Spleen (tissue), 7 donors: ENCODE results near the gene MMP23B.

ENCODE experiments used
- POLR2AphosphoS5 ChIP-seq, 3 donors: sonication (generic); formaldehyde crosslinking; IDR thresholded peaks; one replicate each; pipeline ENCODE4 v1.5.1; 2017; ENCODE audit warnings: antibody characterized with exemption in 3 of 3
- TF ChIP-seq, protein P1 (sequence below), 11 experiments: fragments of 200-600 bp in 7 of 11; fragments of 450-650 bp in 4 of 11; sonication (generic) in 4 of 11; IDR thresholded peaks in 8 of 11; conservative IDR thresholded peaks in 3 of 11; 1 replicate in 7 of 11; 2 replicates in 4 of 11; pipeline versions ENCODE4 v1.4.0 to v1.8.0; 2016 to 2021; ENCODE audit warnings: antibody characterized with exemption in 11 of 11, inconsistent platforms in 4 of 11, mild to moderate bottlenecking in 1 of 11
- donor health status: DM: no; HTN: no; CAD: no; lungs with moderate emphysema.
- donor health status: DM: no; HTN: no; CAD: no.
- donor health status: DM: no; HTN: no; CAD: no.

DNA sequence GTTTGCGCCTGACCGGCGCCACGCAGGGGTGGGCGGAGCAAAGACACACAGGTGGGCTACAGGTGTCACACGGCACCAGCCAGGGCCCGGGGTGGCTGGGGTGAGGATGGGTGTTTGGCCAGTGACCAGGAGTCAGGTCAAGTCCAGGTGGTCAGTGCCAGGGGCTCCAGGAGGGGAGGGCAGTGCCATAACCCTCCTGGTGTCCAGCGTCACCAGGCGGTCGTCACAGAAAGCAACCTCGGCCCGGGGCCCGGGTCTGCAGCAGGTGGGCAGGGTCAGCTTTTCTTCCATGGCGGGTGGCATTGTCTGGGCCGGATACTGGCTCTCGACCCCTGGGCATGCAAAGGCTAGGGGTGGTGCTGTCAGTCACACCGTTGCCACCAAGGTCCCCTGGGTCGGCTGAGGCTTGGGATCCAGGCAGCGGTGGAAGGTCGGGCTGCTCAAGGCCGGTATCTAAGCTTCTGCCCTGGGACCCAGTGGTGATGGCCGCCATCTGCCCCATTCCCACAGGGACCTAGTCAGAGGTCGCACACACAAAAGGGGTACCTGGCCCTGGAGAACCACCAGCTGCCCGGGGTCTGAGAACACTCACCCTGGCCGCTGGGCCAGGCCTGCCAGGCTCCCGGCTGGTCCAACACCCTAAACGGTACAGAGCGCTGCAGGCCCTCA is 33.8 kb upstream of the MMP23B start:
- TF ChIP-seq, protein P1, sequence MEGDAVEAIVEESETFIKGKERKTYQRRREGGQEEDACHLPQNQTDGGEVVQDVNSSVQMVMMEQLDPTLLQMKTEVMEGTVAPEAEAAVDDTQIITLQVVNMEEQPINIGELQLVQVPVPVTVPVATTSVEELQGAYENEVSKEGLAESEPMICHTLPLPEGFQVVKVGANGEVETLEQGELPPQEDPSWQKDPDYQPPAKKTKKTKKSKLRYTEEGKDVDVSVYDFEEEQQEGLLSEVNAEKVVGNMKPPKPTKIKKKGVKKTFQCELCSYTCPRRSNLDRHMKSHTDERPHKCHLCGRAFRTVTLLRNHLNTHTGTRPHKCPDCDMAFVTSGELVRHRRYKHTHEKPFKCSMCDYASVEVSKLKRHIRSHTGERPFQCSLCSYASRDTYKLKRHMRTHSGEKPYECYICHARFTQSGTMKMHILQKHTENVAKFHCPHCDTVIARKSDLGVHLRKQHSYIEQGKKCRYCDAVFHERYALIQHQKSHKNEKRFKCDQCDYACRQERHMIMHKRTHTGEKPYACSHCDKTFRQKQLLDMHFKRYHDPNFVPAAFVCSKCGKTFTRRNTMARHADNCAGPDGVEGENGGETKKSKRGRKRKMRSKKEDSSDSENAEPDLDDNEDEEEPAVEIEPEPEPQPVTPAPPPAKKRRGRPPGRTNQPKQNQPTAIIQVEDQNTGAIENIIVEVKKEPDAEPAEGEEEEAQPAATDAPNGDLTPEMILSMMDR (IDR thresholded peaks at IDR 0.05 in 8 of 11, conservative IDR thresholded peaks at IDR 0.05 in 3 of 11) = no peak
- TF ChIP-seq POLR2AphosphoS5 (IDR thresholded peaks at IDR 0.05) = no peak
